Common myeloid progenitor, CD34-positive (primary cell): ENCODE results near the gene CATSPERZ.

Source experiments
- CTCF ChIA-PET: fragments of 350-600 bp; sonication (Branson Sonifier 250); formaldehyde crosslinking; loops from one replicate; lab custom pipeline; 2021; ENCODE audit warnings: antibody characterized with exemption; lab: Charles Lee
- POLR2A ChIA-PET: fragments of 350-600 bp; sonication (Branson Sonifier 250); formaldehyde crosslinking; loops from one replicate; lab custom pipeline; 2021; ENCODE audit warnings: antibody characterized with exemption; lab: Charles Lee
- DNase-seq, 3 donors: peaks; one replicate each; pipeline versions ENCODE4 v3.0.0 to v3.0.0-alpha.2; 2013
- H3K27ac ChIP-seq, 2 experiments: 1 replicate in 1 of 2; 2 replicates in 1 of 2; pipeline ENCODE4 v1.7.0; 2013; ENCODE audit warnings: inconsistent platforms in 2 of 2, low read length in 2 of 2, mild to moderate bottlenecking in 2 of 2, low read depth in 1 of 2, moderate library complexity in 1 of 2; ENCODE audit not compliant: severe bottlenecking in 2 of 2, insufficient read depth in 1 of 2, poor library complexity in 1 of 2
- H3K27me3 ChIP-seq, 5 experiments: replicated peaks in 2 of 5; 1 replicate in 3 of 5; 2 replicates in 2 of 5; pipeline versions ENCODE4 v1.6.1 to v1.7.0; 2013; ENCODE audit warnings: low read length in 4 of 5, mild to moderate bottlenecking in 2 of 5, moderate library complexity in 2 of 5, inconsistent platforms in 1 of 5; ENCODE audit not compliant: insufficient read depth in 5 of 5, control insufficient read depth in 4 of 5
- H3K36me3 ChIP-seq, 4 experiments: 1 replicate in 2 of 4; 2 replicates in 2 of 4; pipeline versions ENCODE4 v1.6.1 to v1.7.0; 2013; ENCODE audit warnings: low read length in 3 of 4, control low read depth in 1 of 4, mild to moderate bottlenecking in 1 of 4; ENCODE audit not compliant: control insufficient read depth in 4 of 4, insufficient read depth in 4 of 4
- H3K4me1 ChIP-seq, 4 experiments: 1 replicate in 3 of 4; 2 replicates in 1 of 4; pipeline versions ENCODE4 v1.6.1 to v1.7.1; 2013; ENCODE audit warnings: low read length in 3 of 4, mild to moderate bottlenecking in 3 of 4, control low read depth in 1 of 4, inconsistent platforms in 1 of 4, moderate library complexity in 1 of 4; ENCODE audit not compliant: control insufficient read depth in 4 of 4, insufficient read depth in 4 of 4; ENCODE audit errors: control extremely low read depth in 1 of 4
- H3K4me3 ChIP-seq, 7 experiments: 1 replicate in 4 of 7; 2 replicates in 3 of 7; pipeline versions ENCODE4 v1.5.1 to v1.7.0; 2013; ENCODE audit warnings: mild to moderate bottlenecking in 7 of 7, low read length in 6 of 7, moderate library complexity in 6 of 7, inconsistent platforms in 2 of 7, low read depth in 2 of 7, control low read depth in 1 of 7; ENCODE audit not compliant: insufficient read depth in 4 of 7, control insufficient read depth in 1 of 7; ENCODE audit errors: extremely low read depth in 1 of 7
- H3K9me3 ChIP-seq, 5 experiments: 1 replicate in 4 of 5; 2 replicates in 1 of 5; pipeline versions ENCODE4 v1.6.1 to v1.7.1; 2013; ENCODE audit warnings: low read length in 4 of 5, mild to moderate bottlenecking in 2 of 5, inconsistent platforms in 1 of 5, low read depth in 1 of 5, moderate library complexity in 1 of 5; ENCODE audit not compliant: control insufficient read depth in 4 of 5, insufficient read depth in 2 of 5; ENCODE audit errors: control extremely low read depth in 1 of 5
- WGBS: methylation state at CpG from one replicate; pipeline ENCODE4 v1.1.5; 2013; ENCODE audit not compliant: insufficient coverage; 5-methylcytosine and 5-hydroxymethylcytosine counted together

Gene CATSPERZ

GRCh38 chr11:64303109-64304031 lies 3.2 kb downstream of the CATSPERZ start:
- Histone ChIP-seq H3K27me3 (peaks cover 0 to 32% (median 20%) of the 10 kb centered on the region in 5 experiments), H3K27ac (no peak overlapping the region), H3K4me3 (peak overlapping the region in 1 of 7 experiments; percentile 77), H3K36me3 (peaks cover 0 to 5% (median 2%) of the 10 kb centered on the region in 4 experiments), H3K4me1 (peaks cover 7 to 49% (median 45%) of the 10 kb centered on the region in 4 experiments), H3K9me3 (no peaks in the 10 kb centered on the region)
- 93% methylated on average over 8 of the region's 13 CpGs for WGBS
- no peak for DNase-seq
- POLR2A ChIA-PET: interaction anchor here (1.1 to 2.5 kb wide), 5 partner anchors 14 to 99 kb away, joined by 5 to 26 read pairs (median 12); partner anchors contain the start of genes CCDC88B, FERMT3, PRDX5 and TRMT112
- CTCF ChIA-PET: interaction anchor here (0.8 to 5.4 kb wide), 23 partner anchors 13 to 137 kb away, joined by 3 to 123 read pairs (median 5); partner anchors contain the start of genes FERMT3, KCNK4, MACROD1 and PLCB3

- peak overlapping the region in 5 of 7 experiments; percentile 77 to 92 (median 85) for H3K4me3 ChIP-seq
- 63% methylated on average over 2 of the region's 5 CpGs for WGBS
- H3K27ac ChIP-seq: no peak overlapping the region
- H3K4me1 ChIP-seq: peaks cover 7 to 49% (median 45%) of the 10 kb centered on the region in 4 experiments
- H3K27me3 ChIP-seq: peaks cover 0 to 26% (median 15%) of the 10 kb centered on the region in 5 experiments
- H3K36me3 ChIP-seq: peaks cover 0 to 5% (median 2%) of the 10 kb centered on the region in 4 experiments
- DNase-seq: no peak
- H3K9me3 ChIP-seq: no peaks in the 10 kb centered on the region
- CTCF ChIA-PET: interaction anchor here (0.8 to 5.4 kb wide), 25 partner anchors 13 to 138 kb away, joined by 3 to 123 read pairs (median 4); partner anchors contain the start of genes DNAJC4, FERMT3, KCNK4 and MACROD1
- POLR2A ChIA-PET: interaction anchor here (0.7 to 2.5 kb wide), 6 partner anchors 14 to 100 kb away, joined by 3 to 26 read pairs (median 9); partner anchors contain the start of genes CCDC88B, FERMT3, PRDX5 and TRMT112
Observed at GRCh38 chr11:64304032-64304315, 3.8 kb downstream of the CATSPERZ start.

- no peaks in the 10 kb centered on the region for H3K9me3 ChIP-seq
- under 1% methylated on average over 35 of the region's 46 CpGs for WGBS
- peaks cover 0 to 20% (median 13%) of the 10 kb centered on the region in 5 experiments for H3K27me3 ChIP-seq
- POLR2A ChIA-PET: interaction anchor here (0.6 to 2.5 kb wide), 8 partner anchors 13 to 100 kb away, joined by 3 to 26 read pairs (median 6); partner anchors contain the start of genes CCDC88B, FERMT3, PRDX5 and TRMT112
- H3K4me1 ChIP-seq: peaks cover 7 to 44% (median 40%) of the 10 kb centered on the region in 4 experiments
- peaks cover 0 to 5% (median 2%) of the 10 kb centered on the region in 4 experiments for H3K36me3 ChIP-seq
- H3K4me3 ChIP-seq: peak overlapping the region; percentile 52 to 92 (median 78)
- H3K27ac ChIP-seq: peak overlapping the region; percentile 40 to 82
- DNase-seq: peak; percentile 90 to 94 (median 91)
- CTCF ChIA-PET: interaction anchor here (0.8 to 5.4 kb wide), 28 partner anchors 12 to 139 kb away, joined by 3 to 123 read pairs (median 4); partner anchors contain the start of genes BAD, DNAJC4, FERMT3 and FKBP2
Observed at GRCh38 chr11:64304316-64305072, 4.3 kb downstream of the CATSPERZ start.

- Histone ChIP-seq H3K4me3 (peak within 1 kb of the TSS; percentile 58 to 92 (median 78)), H3K4me1 (peaks cover 7 to 37% (median 33%) of the 10 kb centered on the region in 4 experiments), H3K36me3 (peaks cover 0 to 5% (median 2%) of the 10 kb centered on the region in 4 experiments), H3K9me3 (no peaks in the 10 kb centered on the region), H3K27me3 (peaks cover 0 to 13% (median 7%) of the 10 kb centered on the region in 5 experiments), H3K27ac (peak within 1 kb of the TSS; percentile 40 to 82)
- POLR2A ChIA-PET: interaction anchor here (0.6 to 2.5 kb wide), 6 partner anchors 12 to 101 kb away, joined by 3 to 26 read pairs (median 10); partner anchors contain the start of genes FERMT3, PRDX5 and TRMT112
- under 1% methylated on average over 57 of the region's 81 CpGs for WGBS
- peak; percentile 95 to 99 (median 99) for DNase-seq
- CTCF ChIA-PET: interaction anchor here (0.8 to 5.4 kb wide), 18 partner anchors 11 to 108 kb away, joined by 3 to 123 read pairs (median 5); partner anchors contain the start of genes BAD, DNAJC4, FERMT3 and FKBP2
Observed at GRCh38 chr11:64305075-64305690, 5.0 kb downstream of the CATSPERZ start, which contains the start of gene ESRRA. Gene ESRRA (plus strand): TSS chr11:64305524. CDS start chr11:64307180, 1,656 bp downstream.

GRCh38 chr11:64305691-64306562 lies 5.8 kb downstream of the CATSPERZ start:
- CTCF ChIA-PET: interaction anchor here (1.4 to 2.8 kb wide), 4 partner anchors 11 to 35 kb away, joined by 3 to 14 read pairs (median 13); partner anchors contain the start of genes PRDX5 and TRMT112

More at GRCh38 chr11:64305691-64306562, 5.8 kb downstream of the CATSPERZ start:
- H3K4me3 ChIP-seq: peak overlapping the region; percentile 58 to 82 (median 72)
- DNase-seq: peak; percentile 58 to 71 (median 62)
- no peaks in the 10 kb centered on the region for H3K9me3 ChIP-seq
- peaks cover 0 to 6% (median 4%) of the 10 kb centered on the region in 5 experiments for H3K27me3 ChIP-seq
- 0% methylated on average over 32 of the region's 71 CpGs for WGBS
- POLR2A ChIA-PET: interaction anchor here (1.3 to 2.5 kb wide), 3 partner anchors 12 to 99 kb away, joined by 7 to 26 read pairs (median 14); partner anchors contain the start of genes FERMT3, PRDX5 and TRMT112
- H3K4me1 ChIP-seq: peaks cover 7 to 30% (median 25%) of the 10 kb centered on the region in 4 experiments
- H3K36me3 ChIP-seq: peaks cover 0 to 8% (median 2%) of the 10 kb centered on the region in 4 experiments
- H3K27ac ChIP-seq: peak overlapping the region in 1 of 2 experiments; percentile 60
